ENCODE results near the gene WNT2B.

Gene WNT2B

DNA sequence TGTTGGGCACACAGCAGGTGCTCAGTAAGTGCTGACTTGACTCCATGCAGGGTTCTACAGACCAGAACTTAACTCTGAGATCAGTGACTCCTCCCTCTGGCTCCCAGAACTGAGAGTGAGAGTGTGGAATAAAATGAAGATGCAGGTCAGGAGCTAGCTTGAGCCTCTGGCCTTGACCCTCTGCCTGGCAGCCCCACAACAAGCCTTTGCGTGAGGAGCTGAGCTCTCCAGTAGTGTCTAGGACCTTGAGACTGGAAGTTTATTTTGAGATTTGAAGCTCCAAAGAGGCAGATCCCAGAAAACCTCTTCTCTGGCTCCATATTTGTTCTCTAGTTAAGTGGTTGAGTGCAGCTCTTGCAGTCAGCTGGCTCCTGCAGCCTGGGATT is 3.4 kb upstream of the WNT2B start:
- no peak for DNase-seq

DNA sequence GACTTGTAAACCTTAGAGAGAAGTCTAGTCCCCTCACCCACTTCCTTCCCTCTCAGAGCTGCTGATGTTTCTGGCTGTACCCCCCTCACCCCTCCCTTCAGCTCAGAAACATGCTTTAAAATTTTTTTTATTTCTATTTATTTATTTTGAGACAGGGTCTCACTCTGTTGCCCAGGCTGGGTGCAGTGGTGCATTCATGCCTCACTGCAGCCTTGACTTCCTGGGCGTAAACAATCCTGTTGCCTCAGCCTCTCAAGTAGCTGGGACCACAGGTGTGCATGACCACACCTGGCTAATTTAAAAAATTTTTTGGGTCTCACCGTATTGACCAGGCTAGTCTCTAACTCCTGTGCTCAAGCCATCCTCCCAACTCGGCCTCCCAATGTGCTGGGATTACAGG is 2.9 kb upstream of the WNT2B start:
- DNase-seq: no peak

GRCh38 chr1:112506306-112506705 is 2.5 kb upstream of the WNT2B start:
- no peak for DNase-seq

DNA sequence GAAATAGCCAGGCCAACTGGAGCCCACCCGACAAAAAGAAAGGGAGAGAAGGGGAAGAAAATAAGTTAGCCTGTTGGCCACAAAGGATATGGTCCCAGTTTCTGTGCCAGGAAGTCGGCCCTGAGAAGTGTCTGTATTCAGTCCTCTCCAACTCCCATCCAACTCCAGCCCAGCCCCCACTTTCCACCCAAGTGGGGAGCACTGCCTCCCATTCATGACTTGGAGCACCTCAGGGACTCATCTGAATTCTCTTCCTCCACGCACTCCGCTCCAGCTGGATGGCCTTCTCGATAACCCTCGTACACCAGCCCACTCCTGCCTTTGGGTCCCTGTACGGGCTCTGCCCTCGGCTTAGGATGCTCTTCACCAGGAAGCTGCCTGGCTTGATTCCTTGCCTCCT is 2.0 kb upstream of the WNT2B start:
- no peak for DNase-seq

DNA sequence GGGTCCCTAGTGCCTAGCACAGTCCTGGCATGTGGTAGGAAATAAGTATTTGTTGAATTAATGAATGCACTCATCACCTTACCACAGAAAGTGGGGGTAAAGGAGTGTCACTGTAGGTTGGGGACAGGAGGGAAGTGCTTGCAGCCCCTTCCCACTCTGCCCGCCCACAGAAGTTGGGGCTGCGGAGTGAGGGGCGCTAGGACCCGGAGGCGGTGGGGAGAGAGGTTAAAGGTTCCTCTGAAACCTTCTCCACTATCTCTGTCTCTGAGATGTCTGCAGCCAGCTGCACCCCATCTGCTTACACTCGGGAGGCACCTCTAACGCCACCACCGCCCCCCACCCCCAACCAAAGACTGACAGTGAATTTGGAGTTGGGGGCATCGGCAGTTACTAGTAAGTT is 1.4 kb upstream of the WNT2B start:
- DNase-seq: no peak

- no peak for DNase-seq
These were observed 866 bp upstream of the WNT2B start for GRCh38 chr1:112507921-112508277.

DNA sequence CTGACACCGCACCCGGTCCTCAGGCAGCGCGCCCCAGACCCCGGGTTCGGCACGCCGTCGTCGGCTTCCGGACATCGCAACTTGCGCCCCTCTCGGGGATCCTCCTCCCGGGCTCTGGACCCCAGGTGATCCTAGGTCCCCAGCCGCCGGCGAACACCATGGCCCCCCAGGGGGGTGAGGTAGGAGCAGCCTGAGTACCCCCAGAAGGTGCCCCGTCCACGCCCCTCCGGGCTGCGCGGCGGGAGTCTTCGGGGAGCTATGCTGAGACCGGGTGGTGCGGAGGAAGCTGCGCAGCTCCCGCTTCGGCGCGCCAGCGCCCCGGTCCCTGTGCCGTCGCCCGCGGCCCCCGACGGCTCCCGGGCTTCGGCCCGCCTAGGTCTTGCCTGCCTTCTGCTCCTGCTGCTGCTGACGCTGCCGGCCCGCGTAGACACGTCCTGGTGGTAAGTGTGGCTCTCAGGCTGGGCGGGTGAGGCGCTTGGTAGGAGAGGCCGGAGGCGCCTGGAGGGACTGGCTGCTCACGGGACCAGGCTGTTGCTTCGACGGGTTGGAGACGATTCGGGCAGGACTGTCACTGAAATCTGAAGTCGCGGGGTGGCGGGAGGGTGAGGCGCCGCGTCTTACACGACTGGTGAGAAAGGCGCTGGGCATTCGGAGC is 367 bp downstream of the WNT2B start:
- DNase-seq: no peak

- no peak for DNase-seq
These were observed 954 bp downstream of the WNT2B start for GRCh38 chr1:112509660-112510178.

GRCh38 chr1:112510340-112510739 is 1.6 kb downstream of the WNT2B start:
- DNase-seq: no peak

DNA sequence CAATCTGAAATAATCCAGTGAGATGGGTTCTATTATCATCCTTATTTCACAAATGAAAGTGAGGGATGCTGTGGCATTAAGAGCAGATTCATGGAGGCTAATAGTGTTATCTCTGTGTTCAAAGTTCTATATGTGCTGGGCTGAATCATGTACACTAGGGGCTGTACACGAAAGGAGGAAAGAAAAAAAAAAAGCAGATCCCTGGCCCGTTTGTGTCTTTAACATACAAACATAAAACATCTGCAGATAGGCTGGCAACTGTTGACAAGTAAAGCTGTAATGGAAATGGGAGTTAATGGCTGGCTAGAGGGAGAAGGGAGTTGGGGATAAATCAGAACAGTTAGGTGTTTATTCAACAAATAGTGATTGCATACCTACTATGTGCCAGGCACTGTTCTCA is 3.1 kb downstream of the WNT2B start:
- DNase-seq: no peak

GRCh38 chr1:112513112-112513870 is 4.5 kb downstream of the WNT2B start:
- peak; percentile 66 for DNase-seq

- DNase-seq: no peak
These were observed 6.1 kb downstream of the WNT2B start for GRCh38 chr1:112514901-112515300.

- peak; percentile 88 for DNase-seq
These were observed 6.7 kb downstream of the WNT2B start for GRCh38 chr1:112515311-112516009.

GRCh38 chr1:112516141-112516540 is 7.4 kb downstream of the WNT2B start:
- no peak for DNase-seq

DNA sequence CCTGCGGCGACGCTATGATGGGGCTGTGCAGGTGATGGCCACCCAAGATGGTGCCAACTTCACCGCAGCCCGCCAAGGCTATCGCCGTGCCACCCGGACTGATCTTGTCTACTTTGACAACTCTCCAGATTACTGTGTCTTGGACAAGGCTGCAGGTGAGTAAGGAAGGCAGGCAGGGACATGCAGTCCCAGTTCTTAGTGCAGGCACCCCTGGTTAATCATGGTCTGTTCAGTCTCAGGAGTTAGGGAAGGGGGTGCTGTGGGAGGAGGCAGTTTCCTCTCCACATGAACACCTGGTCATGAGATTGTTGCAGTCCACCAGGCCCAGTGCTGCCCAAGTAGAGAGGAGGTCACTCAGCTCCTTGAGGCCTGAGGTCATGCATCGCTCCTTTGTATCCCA is 8.5 kb downstream of the WNT2B start:
- no peak for DNase-seq

DNA sequence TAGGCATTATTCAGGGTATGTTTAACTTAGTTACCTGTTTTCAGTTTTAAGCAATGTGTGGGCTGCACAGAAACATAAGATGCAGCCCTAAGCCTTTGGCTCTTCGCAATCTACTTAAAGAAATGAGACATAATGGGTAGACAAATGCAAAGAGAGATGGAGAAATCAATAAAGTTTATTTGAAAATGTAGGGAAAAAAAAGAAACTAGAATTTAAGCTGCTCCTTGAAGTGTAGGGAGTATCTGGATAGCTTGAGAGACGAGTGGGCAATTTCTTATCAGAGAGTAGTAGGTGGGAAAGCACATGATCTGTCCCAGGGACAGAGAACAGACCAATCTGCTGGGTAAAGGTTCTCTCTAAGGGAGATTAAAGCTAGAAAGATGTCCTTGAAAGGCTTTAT is 8.9 kb downstream of the WNT2B start:
- DNase-seq: no peak

- DNase-seq: no peak
These were observed 9.4 kb downstream of the WNT2B start for GRCh38 chr1:112518186-112518585.

GRCh38 chr1:112520166-112520565 is 11.4 kb downstream of the WNT2B start:
- DNase-seq: peak; percentile 16

- peak; percentile 94 for DNase-seq
These were observed 13.9 kb downstream of the WNT2B start for GRCh38 chr1:112522621-112523020.

- no peak for DNase-seq
These were observed 15.5 kb downstream of the WNT2B start for GRCh38 chr1:112524251-112524650.

DNA sequence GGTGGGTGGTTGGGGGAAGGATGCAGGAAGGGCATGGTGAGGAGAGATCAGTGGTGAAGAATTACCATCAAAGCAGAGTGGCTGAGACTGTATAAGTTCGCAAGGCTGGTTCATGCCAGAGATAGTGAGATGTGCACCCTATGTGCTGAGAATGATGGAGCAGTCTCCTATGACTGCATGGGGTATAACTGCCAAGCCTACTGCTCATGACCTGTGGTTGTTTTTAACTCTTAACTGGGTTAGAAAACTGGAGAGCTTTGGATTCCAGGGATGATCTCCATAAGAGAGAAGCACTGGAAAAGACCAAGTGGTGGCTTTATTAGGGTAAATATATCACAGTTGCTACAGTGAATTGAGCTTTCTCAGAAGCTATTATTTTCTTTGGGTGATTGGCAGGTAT is 16.2 kb downstream of the WNT2B start:
- no peak for DNase-seq

DNA sequence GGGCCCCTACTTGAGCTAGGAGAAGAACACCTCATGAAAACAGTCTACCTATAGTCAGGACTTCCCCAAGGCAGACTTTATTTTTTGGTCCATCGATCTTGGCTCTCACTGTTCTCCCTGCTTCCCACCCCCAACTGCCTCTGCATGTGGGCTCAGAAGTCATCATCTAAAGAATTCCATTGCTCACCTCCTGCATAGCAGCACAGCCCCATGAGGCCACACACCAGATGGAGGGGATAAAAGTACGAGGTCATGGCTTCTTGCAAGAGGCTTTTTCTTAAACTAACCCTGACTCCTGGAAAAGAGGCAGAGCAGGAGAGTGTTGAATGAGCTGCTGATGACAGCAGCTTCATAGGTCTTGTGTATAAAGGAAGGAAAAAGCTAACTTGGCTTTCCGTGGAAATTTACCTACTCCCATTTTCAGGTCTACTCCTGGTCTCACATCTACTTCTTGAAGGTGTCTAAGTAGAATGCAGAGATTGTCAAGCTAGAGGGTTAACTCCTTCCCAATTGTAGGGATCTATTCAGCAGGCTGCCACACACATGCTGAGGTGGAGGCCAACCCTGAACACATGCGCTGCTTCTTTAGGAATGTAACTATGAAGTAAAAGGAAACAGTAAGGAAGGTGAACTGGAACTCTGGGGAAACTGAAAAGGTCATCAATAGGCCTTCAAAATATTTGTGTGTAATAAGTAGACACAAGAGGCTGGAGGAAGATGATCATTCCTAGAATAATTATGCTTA is 18.7 kb downstream of the WNT2B start:
- DNase-seq: peak; percentile 84

GRCh38 chr1:112528076-112528475 is 19.3 kb downstream of the WNT2B start:
- DNase-seq: peak; percentile 32

Measured in HCEC 1CT (cell line).